ENCODE measurements around the gene PRMT3. TPM values are rescaled to one million over a fixed set of nuclear protein-coding genes. Genes with fewer than 3 reads are reported as not detected.

The PRMT3 gene
- total RNA-seq: 10 to 100 TPM; 12.8 to 20.7 (median 14.2) TPM
- polyA plus RNA-seq: 1 to 10 TPM; 6.9 to 9.2 (median 8.8) TPM
- long read RNA-seq, donor 1, full-length matches to known transcripts: 3 of 3 reads
- long read RNA-seq, donor 1, partial matches to known transcripts: 0 of 3 reads
- long read RNA-seq, donor 1, other reads (novel, unspliced or antisense): 0 of 3 reads
- long read RNA-seq, donor 2, partial matches to known transcripts: 0 of 3 reads
- long read RNA-seq, donor 2, other reads (novel, unspliced or antisense): 0 of 3 reads

GRCh38 chr11:20387261-20388095 lies at the start of gene PRMT3:
Gene PRMT3 (plus strand): TSS chr11:20387716. CDS start chr11:20387747, 31 bp downstream.
- no peaks in the 10 kb centered on the region for H3K9me3 ChIP-seq
- TF ChIP-seq POLR2A (IDR thresholded peaks at IDR 0.05) (peak; percentile 80 to 93 (median 88)), POLR2AphosphoS5 (IDR thresholded peaks at IDR 0.05) (peak; percentile 97 to 98 (median 97))
- TF ChIP-seq, protein P1, sequence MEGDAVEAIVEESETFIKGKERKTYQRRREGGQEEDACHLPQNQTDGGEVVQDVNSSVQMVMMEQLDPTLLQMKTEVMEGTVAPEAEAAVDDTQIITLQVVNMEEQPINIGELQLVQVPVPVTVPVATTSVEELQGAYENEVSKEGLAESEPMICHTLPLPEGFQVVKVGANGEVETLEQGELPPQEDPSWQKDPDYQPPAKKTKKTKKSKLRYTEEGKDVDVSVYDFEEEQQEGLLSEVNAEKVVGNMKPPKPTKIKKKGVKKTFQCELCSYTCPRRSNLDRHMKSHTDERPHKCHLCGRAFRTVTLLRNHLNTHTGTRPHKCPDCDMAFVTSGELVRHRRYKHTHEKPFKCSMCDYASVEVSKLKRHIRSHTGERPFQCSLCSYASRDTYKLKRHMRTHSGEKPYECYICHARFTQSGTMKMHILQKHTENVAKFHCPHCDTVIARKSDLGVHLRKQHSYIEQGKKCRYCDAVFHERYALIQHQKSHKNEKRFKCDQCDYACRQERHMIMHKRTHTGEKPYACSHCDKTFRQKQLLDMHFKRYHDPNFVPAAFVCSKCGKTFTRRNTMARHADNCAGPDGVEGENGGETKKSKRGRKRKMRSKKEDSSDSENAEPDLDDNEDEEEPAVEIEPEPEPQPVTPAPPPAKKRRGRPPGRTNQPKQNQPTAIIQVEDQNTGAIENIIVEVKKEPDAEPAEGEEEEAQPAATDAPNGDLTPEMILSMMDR (IDR thresholded peaks at IDR 0.05 in 8 of 11, conservative IDR thresholded peaks at IDR 0.05 in 3 of 11): peak in 10 of 11 experiments; percentile 8 to 99 (median 60)
- H3K27ac ChIP-seq: peak within 1 kb of the TSS; percentile 82 to 98 (median 94)
- peak within 1 kb of the TSS; percentile 62 to 99 (median 88) for H3K4me3 ChIP-seq
- H3K36me3 ChIP-seq: peaks cover 0 to 39% (median 17%) of the 10 kb centered on the region in 6 donors
- DNase-seq: peak; percentile 100
- H3K4me1 ChIP-seq: peaks cover 6 to 35% (median 21%) of the 10 kb centered on the region in 6 donors
- H3K27me3 ChIP-seq (replicated peaks in 1 of 7): no peaks in the 10 kb centered on the region
- intact Hi-C loops (cut with DNase I; ENCODE audit: low total_unique reads): no loop called here
- 0 to 1% (median 0%) methylated on average over 29 to 96 of the region's 96 CpGs for WGBS, 5 donors

- Histone ChIP-seq H3K4me1 (peaks cover 0 to 9% (median 0%) of the 10 kb centered on the region in 6 donors), H3K9me3 (no peaks in the 10 kb centered on the region), H3K36me3 (no peaks in the 10 kb centered on the region), H3K4me3 (no peak overlapping the region), H3K27ac (no peak overlapping the region), H3K27me3 (replicated peaks in 1 of 7) (peaks cover 0 to 44% (median 11%) of the 10 kb centered on the region in 7 donors)
- no peak for DNase-seq
- intact Hi-C loops (cut with DNase I; ENCODE audit: low total_unique reads): no loop called here
- TF ChIP-seq POLR2A (IDR thresholded peaks at IDR 0.05) (no peak), POLR2AphosphoS5 (IDR thresholded peaks at IDR 0.05) (peak in 2 of 3 donors; percentile 13 to 19)
- TF ChIP-seq, protein P1 (IDR thresholded peaks at IDR 0.05 in 8 of 11, conservative IDR thresholded peaks at IDR 0.05 in 3 of 11): no peak
- WGBS, 5 donors: 29 to 40% (median 34%) methylated on average over 22 to 26 of the region's 26 CpGs
Measured at GRCh38 chr11:20342347-20343141, 45.0 kb upstream of the PRMT3 start.

DNA sequence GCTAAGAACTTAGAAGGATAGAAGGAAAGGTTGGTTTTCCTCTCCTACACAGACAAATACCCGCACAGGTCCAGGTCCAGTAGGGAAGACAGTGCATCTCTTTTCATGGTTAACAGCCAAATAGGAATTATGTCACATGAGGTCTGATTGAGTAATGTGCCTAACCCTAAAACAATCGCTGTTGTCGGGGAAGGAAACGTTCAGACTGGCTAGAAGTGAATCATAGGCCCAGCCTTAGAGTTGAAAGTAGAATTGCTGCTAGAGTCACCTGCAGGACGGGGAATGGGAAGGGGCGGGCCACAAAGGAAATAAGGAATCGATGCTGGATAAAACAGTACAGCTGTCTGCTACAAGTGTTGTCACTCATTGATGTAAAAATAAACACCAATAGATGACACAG lies 36.4 kb upstream of the PRMT3 start:
- intact Hi-C loops (cut with DNase I; ENCODE audit: low total_unique reads): no loop called here
- 56 to 78% (median 66%) methylated on average over 7 of the region's 7 CpGs for WGBS, 5 donors

More for the DNA sequence above, 36.4 kb upstream of the PRMT3 start:
- Histone ChIP-seq H3K4me3 (no peak overlapping the region), H3K27me3 (replicated peaks in 1 of 7) (no peaks in the 10 kb centered on the region), H3K36me3 (no peaks in the 10 kb centered on the region), H3K9me3 (no peaks in the 10 kb centered on the region), H3K27ac (no peak overlapping the region), H3K4me1 (peaks cover 0 to 10% (median 5%) of the 10 kb centered on the region in 6 donors)
- TF ChIP-seq POLR2A (IDR thresholded peaks at IDR 0.05) (no peak), POLR2AphosphoS5 (IDR thresholded peaks at IDR 0.05) (no peak)
- TF ChIP-seq, protein P1 (IDR thresholded peaks at IDR 0.05 in 8 of 11, conservative IDR thresholded peaks at IDR 0.05 in 3 of 11): no peak
- DNase-seq: no peak

Measured in spleen (tissue), 13 donors.